ENCODE measurements around the gene HOXB3.

GRCh38 chr17:48523010-48523409, 67.0 kb downstream of the HOXB3 start:
- TF ChIP-seq CTCF (IDR thresholded peaks at IDR 0.05) (no peak), POLR2A (IDR thresholded peaks at IDR 0.05) (no peak), EP300 (IDR thresholded peaks at IDR 0.05) (no peak), POLR2AphosphoS5 (IDR thresholded peaks at IDR 0.05) (no peak)

All from sigmoid colon (tissue), 4 donors.